ENCODE measurements around the gene CASTOR1.

- TF ChIP-seq, protein P1, sequence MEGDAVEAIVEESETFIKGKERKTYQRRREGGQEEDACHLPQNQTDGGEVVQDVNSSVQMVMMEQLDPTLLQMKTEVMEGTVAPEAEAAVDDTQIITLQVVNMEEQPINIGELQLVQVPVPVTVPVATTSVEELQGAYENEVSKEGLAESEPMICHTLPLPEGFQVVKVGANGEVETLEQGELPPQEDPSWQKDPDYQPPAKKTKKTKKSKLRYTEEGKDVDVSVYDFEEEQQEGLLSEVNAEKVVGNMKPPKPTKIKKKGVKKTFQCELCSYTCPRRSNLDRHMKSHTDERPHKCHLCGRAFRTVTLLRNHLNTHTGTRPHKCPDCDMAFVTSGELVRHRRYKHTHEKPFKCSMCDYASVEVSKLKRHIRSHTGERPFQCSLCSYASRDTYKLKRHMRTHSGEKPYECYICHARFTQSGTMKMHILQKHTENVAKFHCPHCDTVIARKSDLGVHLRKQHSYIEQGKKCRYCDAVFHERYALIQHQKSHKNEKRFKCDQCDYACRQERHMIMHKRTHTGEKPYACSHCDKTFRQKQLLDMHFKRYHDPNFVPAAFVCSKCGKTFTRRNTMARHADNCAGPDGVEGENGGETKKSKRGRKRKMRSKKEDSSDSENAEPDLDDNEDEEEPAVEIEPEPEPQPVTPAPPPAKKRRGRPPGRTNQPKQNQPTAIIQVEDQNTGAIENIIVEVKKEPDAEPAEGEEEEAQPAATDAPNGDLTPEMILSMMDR (conservative IDR thresholded peaks at IDR 0.05; ENCODE audit: low read length) = no peak
- no peak for TF ChIP-seq EZH2phosphoT487 (IDR thresholded peaks at IDR 0.05; ENCODE audit: borderline replicate concordance, low read depth, low read length)
These were observed 9.4 kb downstream of the CASTOR1 start for GRCh38 chr22:30279932-30280331.

Data from OCI-LY7 (cell line).